Liver (tissue), 9 donors: ENCODE measurements around the gene MBOAT1. TPM values are rescaled to one million over a fixed set of nuclear protein-coding genes. Genes with fewer than 3 reads are reported as not detected.

ENCODE experiments used
- DNase-seq: peaks from one replicate; pipeline ENCODE4 v3.0.0-alpha.2; 2017; ENCODE audit warnings: low spot score
- H3K27ac ChIP-seq, 2 donors: one replicate each; pipeline ENCODE4 v1.7.0; 2013; ENCODE audit warnings: inconsistent platforms in 2 of 2, low read length in 2 of 2, control low read depth in 1 of 2, low read depth in 1 of 2, mild to moderate bottlenecking in 1 of 2
- H3K27me3 ChIP-seq, 4 donors: one replicate each; pipeline versions ENCODE4 v1.6.1 to v1.7.0; 2013; ENCODE audit warnings: low read length in 3 of 4, inconsistent platforms in 1 of 4, mild to moderate bottlenecking in 1 of 4, moderate library complexity in 1 of 4; ENCODE audit not compliant: control insufficient read depth in 4 of 4, insufficient read depth in 4 of 4
- H3K36me3 ChIP-seq, 4 donors: one replicate each; pipeline versions ENCODE4 v1.6.1 to v1.7.0; 2013; ENCODE audit warnings: low read length in 3 of 4, mild to moderate bottlenecking in 3 of 4, low read depth in 1 of 4, moderate library complexity in 1 of 4; ENCODE audit not compliant: control insufficient read depth in 4 of 4, insufficient read depth in 3 of 4
- H3K4me1 ChIP-seq, 4 donors: one replicate each; pipeline versions ENCODE4 v1.6.1 to v1.7.0; 2013; ENCODE audit warnings: low read length in 3 of 4, mild to moderate bottlenecking in 3 of 4, moderate library complexity in 1 of 4; ENCODE audit not compliant: control insufficient read depth in 4 of 4, insufficient read depth in 4 of 4
- H3K4me3 ChIP-seq, 3 donors: one replicate each; pipeline versions ENCODE4 v1.6.1 to v1.7.0; 2013; ENCODE audit warnings: low read length in 3 of 3, control low read depth in 1 of 3, low read depth in 1 of 3, mild to moderate bottlenecking in 1 of 3
- H3K9ac ChIP-seq, 2 donors: one replicate each; pipeline ENCODE4 v1.7.0; 2013; ENCODE audit warnings: low read length in 2 of 2, mild to moderate bottlenecking in 2 of 2, moderate library complexity in 2 of 2, control low read depth in 1 of 2, low read depth in 1 of 2
- H3K9me3 ChIP-seq, 4 donors: one replicate each; pipeline versions ENCODE4 v1.6.1 to v1.7.0; 2013; ENCODE audit warnings: low read length in 3 of 4; ENCODE audit not compliant: control insufficient read depth in 4 of 4
- ATF3 ChIP-seq: IDR thresholded peaks from 2 replicates; pipeline ENCODE4 v1.6.1; 2016; ENCODE audit warnings: antibody characterized with exemption
- CTCF ChIP-seq: fragments of 150-350 bp; IDR thresholded peaks from 2 replicates; pipeline ENCODE4 v1.5.1; 2017; ENCODE audit warnings: improper control_type of control experiment, low read depth, low read length; ENCODE audit not compliant: missing input control
- EGR1 ChIP-seq, 2 donors: IDR thresholded peaks; 2 replicates each; pipeline ENCODE4 v1.6.1; 2016 to 2018; ENCODE audit warnings: antibody characterized with exemption in 2 of 2, low read depth in 2 of 2
- FOXA1 ChIP-seq: IDR thresholded peaks from 2 replicates; pipeline ENCODE4 v1.6.1; 2016; ENCODE audit warnings: antibody characterized with exemption
- FOXA2 ChIP-seq: IDR thresholded peaks from 2 replicates; pipeline ENCODE4 v1.6.1; 2016; ENCODE audit warnings: antibody characterized with exemption
- GABPA ChIP-seq, 2 donors: IDR thresholded peaks in 1 of 2; conservative IDR thresholded peaks in 1 of 2; 2 replicates each; pipeline ENCODE4 v1.6.1; 2016; ENCODE audit warnings: antibody characterized with exemption in 2 of 2, mild to moderate bottlenecking in 1 of 2, moderate library complexity in 1 of 2
- HNF4A ChIP-seq, 2 donors: conservative IDR thresholded peaks; 2 replicates each; pipeline ENCODE4 v1.6.1; 2016; ENCODE audit warnings: antibody characterized with exemption in 2 of 2, mild to moderate bottlenecking in 2 of 2
- HNF4G ChIP-seq: IDR thresholded peaks from 2 replicates; pipeline ENCODE4 v1.6.1; 2016; ENCODE audit warnings: antibody characterized with exemption
- JUND ChIP-seq, 2 donors: IDR thresholded peaks; 2 replicates each; pipeline ENCODE4 v1.6.1; 2016; ENCODE audit warnings: antibody characterized with exemption in 2 of 2
- MAX ChIP-seq: IDR thresholded peaks from 2 replicates; pipeline ENCODE4 v1.6.1; 2016; ENCODE audit warnings: antibody characterized with exemption
- NR2F2 ChIP-seq: IDR thresholded peaks from 2 replicates; pipeline ENCODE4 v1.6.1; 2016; ENCODE audit warnings: antibody characterized with exemption
- RAD21 ChIP-seq, 2 donors: IDR thresholded peaks; 2 replicates each; pipeline ENCODE4 v1.6.1; 2016; ENCODE audit warnings: antibody characterized with exemption in 2 of 2, mild to moderate bottlenecking in 2 of 2
- REST ChIP-seq: IDR thresholded peaks from 2 replicates; pipeline ENCODE4 v1.6.1; 2016; ENCODE audit warnings: antibody characterized with exemption, mild to moderate bottlenecking
- RXRA ChIP-seq, 2 donors: IDR thresholded peaks; 2 replicates each; pipeline ENCODE4 v1.6.1; 2017 to 2018; ENCODE audit warnings: antibody characterized with exemption in 2 of 2, mild to moderate bottlenecking in 1 of 2
- SP1 ChIP-seq: IDR thresholded peaks from 2 replicates; pipeline ENCODE4 v1.6.1; 2018; ENCODE audit warnings: antibody characterized with exemption, mild to moderate bottlenecking
- TAF1 ChIP-seq: conservative IDR thresholded peaks from 2 replicates; pipeline ENCODE4 v1.6.1; 2016; ENCODE audit warnings: antibody characterized with exemption, mild to moderate bottlenecking
- YY1 ChIP-seq: IDR thresholded peaks from 2 replicates; pipeline ENCODE4 v1.6.1; 2016; ENCODE audit warnings: antibody characterized with exemption, mild to moderate bottlenecking
- ZBTB33 ChIP-seq: IDR thresholded peaks from 2 replicates; pipeline ENCODE4 v1.6.1; 2016; ENCODE audit warnings: antibody characterized with exemption
- polyA plus RNA-seq, 2 donors: library from polyadenylated mRNA; stranded (reverse) in 1 of 2; unstranded in 1 of 2; fragments of 200-250 nt in 1 of 2; fragments of >200 nt in 1 of 2; fragmentation: Nextera tagmentation in 1 of 2; extraction: Ambion mirVana in 1 of 2; gene quantifications; one replicate each; pipeline versions ENCODE4 v1.2.1 to v1.2.3, GENCODE V29; 2013 to 2015
- total RNA-seq, 2 donors: library from RNA; depleted of rRNA; stranded (reverse); fragments of >200 nt; gene quantifications; one replicate each; pipeline ENCODE4 v1.2.3, GENCODE V29; 2014
- donor health status: healthy.
- donor health status: healthy.
- donor health status: healthy.
- donor health status: healthy.
- donor health status: healthy.

Gene MBOAT1
- total and polyA plus RNA-seq, 4 donors = 1.2 to 9.3 (median 3.3) TPM

- no peak for TF ChIP-seq REST
- no peak for TF ChIP-seq YY1
- no peak for TF ChIP-seq HNF4A (conservative IDR thresholded peaks at IDR 0.05)
- TF ChIP-seq FOXA1 = no peak
- TF ChIP-seq TAF1 = no peak
- no peak for TF ChIP-seq MAX
Observed at GRCh38 chr6:20191992-20192391, 20.3 kb downstream of the MBOAT1 start (continued).

- peaks cover 0 to 5% (median 3%) of the 10 kb centered on the region in 4 donors for H3K9me3 ChIP-seq
- no peak overlapping the region for H3K9ac ChIP-seq
- H3K27me3 ChIP-seq = no peaks in the 10 kb centered on the region
- H3K4me1 ChIP-seq = no peaks in the 10 kb centered on the region
- H3K27ac ChIP-seq = no peak overlapping the region
- peaks cover 0 to 6% (median 0%) of the 10 kb centered on the region in 4 donors for H3K36me3 ChIP-seq
- H3K4me3 ChIP-seq = no peak overlapping the region
- no peak for TF ChIP-seq HNF4G
- no peak for TF ChIP-seq RXRA (IDR thresholded peaks at IDR 0.05)
- no peak for TF ChIP-seq EGR1 (IDR thresholded peaks at IDR 0.05; ENCODE audit: low read depth in 2 of 2)
- no peak for TF ChIP-seq YY1
- no peak for TF ChIP-seq RAD21 (IDR thresholded peaks at IDR 0.05)
- no peak for TF ChIP-seq NR2F2
- no peak for TF ChIP-seq GABPA (IDR thresholded peaks at IDR 0.05 in 1 of 2, conservative IDR thresholded peaks at IDR 0.05 in 1 of 2)
- TF ChIP-seq REST = no peak
- TF ChIP-seq FOXA2 = no peak
- TF ChIP-seq JUND (IDR thresholded peaks at IDR 0.05) = no peak
- TF ChIP-seq ZBTB33 = no peak
- TF ChIP-seq SP1 = no peak
- TF ChIP-seq HNF4A (conservative IDR thresholded peaks at IDR 0.05) = no peak
- no peak for TF ChIP-seq ATF3
- TF ChIP-seq CTCF = no peak
- TF ChIP-seq MAX = no peak
- DNase-seq = no peak
Observed at GRCh38 chr6:20188630-20189075, 23.6 kb downstream of the MBOAT1 start.
